Esophagus muscularis mucosa (tissue), 4 donors: ENCODE results near the gene LRRC45. TPM values are rescaled to one million over a fixed set of nuclear protein-coding genes. Genes with fewer than 3 reads are reported as not detected.

Source experiments
- DNase-seq: peaks from one replicate; pipeline ENCODE4 v3.0.0-alpha.2; 2017; ENCODE audit errors: extremely low spot score
- H3K27ac ChIP-seq, 4 donors: fragments of 200-600 bp; sonication (generic); replicated peaks in 1 of 4; 1 replicate in 3 of 4; 2 replicates in 1 of 4; pipeline ENCODE4 v1.5.1; 2016 to 2019; ENCODE audit warnings: mild to moderate bottlenecking in 1 of 4
- H3K27me3 ChIP-seq, 4 donors: fragments of 200-600 bp; sonication (generic); one replicate each; pipeline versions ENCODE4 v1.5.1 to v1.6.0; 2016 to 2019
- H3K36me3 ChIP-seq, 4 donors: fragments of 200-600 bp; sonication (generic); one replicate each; pipeline ENCODE4 v1.5.1; 2016 to 2019
- H3K4me1 ChIP-seq, 4 donors: fragments of 200-600 bp; sonication (generic); one replicate each; pipeline ENCODE4 v1.5.1; 2016 to 2019
- H3K4me3 ChIP-seq, 4 donors: fragments of 200-600 bp; sonication (generic); 1 replicate in 2 of 4; 2 replicates in 2 of 4; pipeline ENCODE4 v1.5.1; 2016 to 2019; ENCODE audit warnings: mild to moderate bottlenecking in 4 of 4, moderate library complexity in 1 of 4
- H3K9me3 ChIP-seq, 4 donors: fragments of 200-600 bp; sonication (generic); 1 replicate in 3 of 4; 2 replicates in 1 of 4; pipeline ENCODE4 v1.5.1; 2016 to 2019
- CTCF ChIP-seq, 3 experiments: fragments of 200-600 bp in 2 of 3; fragments of 450-650 bp in 1 of 3; sonication (generic) in 2 of 3; IDR thresholded peaks; one replicate each; pipeline ENCODE4 v1.5.1; 2017 to 2019; ENCODE audit warnings: antibody characterized with exemption in 3 of 3, mild to moderate bottlenecking in 2 of 3, moderate library complexity in 1 of 3
- EP300 ChIP-seq: sonication (generic); formaldehyde crosslinking; IDR thresholded peaks from one replicate; pipeline ENCODE4 v1.6.1; 2017; ENCODE audit warnings: antibody characterized with exemption
- POLR2A ChIP-seq: fragments of 450-650 bp; IDR thresholded peaks from one replicate; pipeline ENCODE4 v1.6.1; 2017; ENCODE audit warnings: antibody characterized with exemption, moderate library complexity, mild to moderate bottlenecking, low read depth
- POLR2AphosphoS5 ChIP-seq, 2 donors: sonication (generic); formaldehyde crosslinking; IDR thresholded peaks; one replicate each; pipeline ENCODE4 v1.6.1; 2017; ENCODE audit warnings: antibody characterized with exemption in 2 of 2
- WGBS: methylation state at CpG from one replicate; pipeline ENCODE4 v1.1.5; 2018; 5-methylcytosine and 5-hydroxymethylcytosine counted together
- intact Hi-C: fragments of 100-400 bp; cut with DNase I; formaldehyde crosslinking; loops from one replicate; pipeline ENCODE4 v1.15.1; 2023
- total RNA-seq, 4 donors: library from RNA; depleted of rRNA; stranded (reverse); fragments of >200 nt; gene quantifications; one replicate each; pipeline versions ENCODE4 v1.1.0 to v1.2.1, GENCODE V29; 2016

The LRRC45 gene
- total RNA-seq, 4 donors from 2014 or later: 6.6 to 15.8 (median 11.5) TPM

DNA sequence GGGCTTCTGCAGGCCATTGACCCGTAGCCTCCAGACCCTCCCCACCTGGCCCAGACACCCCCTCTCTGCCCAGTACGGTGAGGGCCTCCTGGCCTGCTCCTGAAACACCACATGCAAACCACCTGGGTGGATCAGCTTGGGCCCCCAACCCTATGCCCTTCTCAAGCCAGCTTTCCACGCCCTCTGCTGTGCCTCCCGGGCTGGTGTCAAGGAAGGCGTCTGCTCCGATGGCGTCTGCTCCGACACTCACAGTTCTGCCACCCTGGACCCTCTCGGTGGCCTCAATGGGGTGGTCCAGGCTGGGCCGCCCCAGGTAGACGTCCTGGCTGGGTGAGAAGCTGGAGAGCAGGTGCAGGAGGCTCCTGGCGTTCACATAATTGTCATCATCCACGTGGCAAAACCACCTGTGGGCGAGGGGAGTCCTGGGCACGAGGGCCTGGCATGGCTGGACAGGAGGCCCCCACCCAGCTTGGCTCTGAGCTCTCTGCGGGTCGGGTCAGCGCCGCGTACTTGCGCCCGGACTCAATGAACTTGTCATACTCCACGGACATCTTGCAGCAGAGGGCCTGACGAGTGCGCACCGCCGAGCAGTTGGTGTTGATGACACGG, 27.2 kb downstream of the LRRC45 start:
- DNase-seq: no peak

GRCh38 chr17:82050761-82051641, 27.9 kb downstream of the LRRC45 start:
- no CpG with 5 or more reads among the region's 79 CpGs for WGBS
- Histone ChIP-seq H3K4me3 (peak overlapping the region; percentile 81 to 99 (median 88)), H3K27ac (peak overlapping the region; percentile 68 to 75 (median 72)), H3K4me1 (peaks cover 24 to 58% (median 43%) of the 10 kb centered on the region in 4 donors), H3K36me3 (peaks cover 34 to 69% (median 62%) of the 10 kb centered on the region in 4 donors), H3K9me3 (no peaks in the 10 kb centered on the region), H3K27me3 (no peaks in the 10 kb centered on the region)
- TF ChIP-seq CTCF (IDR thresholded peaks at IDR 0.05): no peak
- no peak for TF ChIP-seq POLR2AphosphoS5 (IDR thresholded peaks at IDR 0.05)
- TF ChIP-seq EP300: no peak
- no peak for TF ChIP-seq POLR2A
- DNase-seq: no peak
- intact Hi-C loops: no loop called here

More for the DNA sequence above, 27.2 kb downstream of the LRRC45 start:
- WGBS: 90% methylated on average over 19 of the region's 28 CpGs
- Histone ChIP-seq H3K4me1 (peaks cover 24 to 54% (median 41%) of the 10 kb centered on the region in 4 donors), H3K36me3 (peaks cover 27 to 61% (median 55%) of the 10 kb centered on the region in 4 donors), H3K4me3 (peak overlapping the region; percentile 81 to 99 (median 88)), H3K9me3 (no peaks in the 10 kb centered on the region), H3K27me3 (no peaks in the 10 kb centered on the region), H3K27ac (peak overlapping the region in 3 of 4 donors; percentile 68 to 75 (median 70))
- intact Hi-C loops: no loop called here
- TF ChIP-seq POLR2AphosphoS5 (IDR thresholded peaks at IDR 0.05) (no peak), CTCF (IDR thresholded peaks at IDR 0.05) (no peak), EP300 (no peak), POLR2A (no peak)

DNA sequence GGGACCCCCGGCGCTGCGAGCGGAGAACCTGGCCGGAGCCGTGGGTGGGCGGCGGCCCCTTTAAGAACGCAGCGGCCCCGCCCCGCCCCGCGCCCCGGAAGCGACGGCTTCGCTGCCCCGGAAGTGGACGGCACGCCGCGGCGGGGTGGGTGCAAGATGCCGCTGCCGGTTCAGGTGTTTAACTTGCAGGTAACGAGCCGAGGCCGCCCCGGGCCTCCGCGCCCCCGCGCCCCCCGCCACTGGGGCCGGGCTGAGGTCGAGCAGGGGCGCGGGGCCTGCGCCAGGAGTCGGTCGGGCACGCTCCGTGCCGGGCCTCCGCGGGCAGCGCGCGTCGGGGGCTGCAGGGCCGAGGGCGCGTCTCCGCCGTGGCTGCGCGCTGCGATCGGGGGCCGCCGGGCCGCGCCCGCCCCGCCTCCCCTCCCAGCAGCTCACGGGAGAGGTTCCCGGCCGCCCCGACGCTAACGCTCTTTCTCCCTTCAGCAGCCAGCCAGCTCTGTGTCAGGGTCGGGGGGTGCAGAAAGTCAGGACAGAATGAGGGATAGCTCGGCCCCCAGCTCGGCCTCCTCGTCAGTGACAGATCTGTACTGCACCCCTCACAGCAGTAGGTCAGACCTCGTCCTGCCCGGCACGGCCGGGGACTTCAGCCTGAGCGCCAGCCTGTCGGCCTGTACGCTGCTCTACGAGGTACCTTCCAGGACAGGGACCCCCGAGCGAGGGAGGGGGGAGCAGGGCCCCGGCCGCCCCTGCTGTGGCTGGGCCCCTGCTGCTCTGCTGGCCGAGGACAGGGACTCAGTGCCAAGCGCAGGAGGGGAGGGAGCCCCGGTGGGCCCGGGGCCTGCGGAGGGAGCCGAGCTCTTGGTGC, 28.9 kb downstream of the LRRC45 start, which contains the start of the genes GPS1 and RFNG:
Gene GPS1 (plus strand): TSS at position 123 of the 862 bp plus-strand sequence. CDS start 34 bp downstream, at position 157.
Gene RFNG (minus strand): TSS at position 36 of the 862 bp plus-strand sequence. CDS start 45 bp downstream, outside the sequence.
- Histone ChIP-seq H3K36me3 (peaks cover 44 to 74% (median 69%) of the 10 kb centered on the region in 4 donors), H3K4me1 (peaks cover 24 to 58% (median 43%) of the 10 kb centered on the region in 4 donors), H3K27ac (peak within 1 kb of the TSS; percentile 68 to 75 (median 72)), H3K9me3 (no peaks in the 10 kb centered on the region), H3K27me3 (no peaks in the 10 kb centered on the region), H3K4me3 (peak within 1 kb of the TSS; percentile 81 to 99 (median 88))
- DNase-seq: no peak
- intact Hi-C loops: no loop called here
- TF ChIP-seq POLR2AphosphoS5 (IDR thresholded peaks at IDR 0.05): peak; percentile 69 to 71
- no peak for TF ChIP-seq EP300
- under 1% methylated on average over 40 of the region's 94 CpGs for WGBS

- 28% methylated on average over 18 of the region's 19 CpGs for WGBS
- peak overlapping the region in 3 of 4 donors; percentile 70 to 75 (median 75) for H3K27ac ChIP-seq
- H3K36me3 ChIP-seq: peaks cover 44 to 74% (median 69%) of the 10 kb centered on the region in 4 donors
- H3K9me3 ChIP-seq: no peaks in the 10 kb centered on the region
- no peaks in the 10 kb centered on the region for H3K27me3 ChIP-seq
- TF ChIP-seq POLR2A (no peak), EP300 (no peak), CTCF (IDR thresholded peaks at IDR 0.05) (no peak), POLR2AphosphoS5 (IDR thresholded peaks at IDR 0.05) (no peak)
- peak overlapping the region; percentile 81 to 99 (median 88) for H3K4me3 ChIP-seq
- intact Hi-C loops: no loop called here
- peaks cover 24 to 58% (median 43%) of the 10 kb centered on the region in 4 donors for H3K4me1 ChIP-seq
- DNase-seq: no peak
These were observed 29.5 kb downstream of the LRRC45 start for GRCh38 chr17:82052638-82053059.
